DMS153 treated with DMSO at 0.1 percent for 48 hours (cell line): Measurements from ENCODE around the gene HNF1B.
A peak's percentile ranks its signal among the peaks of the same experiment; 100 is the strongest.

ENCODE experiments used
- DNase-seq: peaks from one replicate; lab custom pipeline; 2025; ENCODE audit not compliant: unreplicated experiment; lab: John Stamatoyannopoulos, UW

The HNF1B gene

DNA sequence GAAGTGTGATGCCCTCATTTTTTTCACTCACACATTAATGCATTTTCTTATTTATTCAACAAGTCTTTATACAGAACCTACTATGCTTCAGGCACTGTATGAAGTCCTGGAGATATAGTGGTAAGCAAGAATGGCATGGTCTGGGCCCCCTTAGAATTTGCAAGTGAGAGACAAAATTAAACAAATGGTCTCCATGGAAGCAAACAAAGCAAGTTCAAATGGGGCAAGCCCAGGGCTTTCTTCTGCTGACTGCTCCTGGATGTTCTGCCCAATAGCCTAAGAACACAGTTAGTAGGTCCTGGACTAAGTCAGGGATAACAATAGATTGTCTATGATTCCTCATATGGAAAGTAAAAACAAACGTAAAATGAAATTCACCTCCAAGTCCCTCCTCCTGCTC, 70.3 kb downstream of the HNF1B start:
- DNase-seq, result no peak

DNA sequence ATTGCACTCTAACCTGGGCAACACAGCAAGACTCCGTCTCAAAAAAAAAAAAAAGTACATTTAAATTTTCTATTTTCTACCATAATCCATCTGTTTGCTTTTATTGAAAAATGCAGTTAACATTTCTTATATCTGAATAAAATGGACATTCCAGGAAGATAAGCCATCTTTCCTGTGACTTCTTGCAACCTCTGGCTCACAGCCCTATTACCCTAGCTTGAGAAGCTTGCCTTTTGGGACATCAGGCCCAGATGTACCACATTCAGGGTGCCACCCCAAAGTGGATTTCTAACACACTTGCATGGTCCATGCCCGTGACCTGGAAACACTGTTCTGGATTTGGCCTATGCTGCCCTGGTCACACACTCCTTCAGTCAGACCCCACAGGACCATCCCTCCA, 71.5 kb downstream of the HNF1B start:
- DNase-seq, result no peak

DNA sequence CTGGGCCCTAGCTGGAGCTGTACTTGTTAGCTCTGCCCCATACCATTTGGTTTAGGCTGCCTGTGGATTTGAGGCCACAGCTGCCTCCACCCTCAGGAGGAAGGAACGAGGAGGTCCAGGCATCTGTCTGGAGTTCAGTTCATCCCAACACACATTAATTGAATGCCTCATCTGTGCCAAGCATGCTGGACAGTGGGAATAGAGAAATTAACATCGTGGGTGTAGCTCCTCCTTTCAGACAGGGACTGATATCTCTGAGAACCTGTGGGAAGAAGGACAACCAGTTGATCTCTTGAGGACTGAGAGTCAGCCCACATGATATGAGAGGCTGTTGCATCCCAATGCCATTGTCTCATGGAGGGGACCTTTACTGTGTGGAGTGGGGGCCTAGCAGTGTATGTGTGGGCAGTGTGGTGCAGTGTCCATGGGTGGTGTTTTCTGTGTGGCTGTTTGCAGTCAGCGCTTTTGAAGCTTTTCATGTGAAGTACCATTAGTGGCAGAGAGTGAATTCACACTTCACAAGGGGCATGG, 72.2 kb downstream of the HNF1B start:
- no peak for DNase-seq

DNA sequence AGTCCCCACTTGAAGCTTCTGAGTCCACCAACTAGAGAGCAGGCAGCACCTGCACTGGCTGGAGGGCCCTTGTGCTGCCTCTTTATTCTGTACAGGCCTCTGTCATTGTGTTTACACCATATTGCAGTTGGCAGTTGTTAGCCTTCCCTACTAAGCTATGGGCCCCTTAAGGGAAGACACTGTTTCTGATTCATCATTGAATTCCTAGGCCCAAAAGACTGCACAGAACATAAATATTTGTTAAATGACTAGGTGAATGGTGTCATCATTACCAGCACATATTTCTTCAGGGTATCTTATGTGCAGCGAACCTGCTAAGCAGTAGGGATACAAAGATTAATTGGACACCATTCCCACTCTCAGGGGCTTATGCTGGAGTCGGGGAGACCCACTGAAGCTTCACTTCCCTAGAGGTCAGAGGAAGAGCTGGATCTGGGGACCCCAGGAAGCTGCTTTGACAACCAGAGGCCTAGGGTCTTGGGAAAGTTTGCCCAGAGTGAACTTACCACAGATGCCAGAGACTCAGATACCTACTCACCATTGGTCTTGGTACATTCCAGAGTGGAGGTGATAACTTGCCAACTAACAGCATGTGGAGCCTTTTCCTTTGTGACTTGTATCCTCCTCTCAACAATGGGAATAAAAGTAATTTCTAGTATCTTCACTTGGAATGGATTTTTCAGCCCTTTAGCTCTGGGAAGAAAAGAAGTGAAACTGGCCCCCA, 72.9 kb downstream of the HNF1B start:
- DNase-seq, result peak; percentile 46

DNA sequence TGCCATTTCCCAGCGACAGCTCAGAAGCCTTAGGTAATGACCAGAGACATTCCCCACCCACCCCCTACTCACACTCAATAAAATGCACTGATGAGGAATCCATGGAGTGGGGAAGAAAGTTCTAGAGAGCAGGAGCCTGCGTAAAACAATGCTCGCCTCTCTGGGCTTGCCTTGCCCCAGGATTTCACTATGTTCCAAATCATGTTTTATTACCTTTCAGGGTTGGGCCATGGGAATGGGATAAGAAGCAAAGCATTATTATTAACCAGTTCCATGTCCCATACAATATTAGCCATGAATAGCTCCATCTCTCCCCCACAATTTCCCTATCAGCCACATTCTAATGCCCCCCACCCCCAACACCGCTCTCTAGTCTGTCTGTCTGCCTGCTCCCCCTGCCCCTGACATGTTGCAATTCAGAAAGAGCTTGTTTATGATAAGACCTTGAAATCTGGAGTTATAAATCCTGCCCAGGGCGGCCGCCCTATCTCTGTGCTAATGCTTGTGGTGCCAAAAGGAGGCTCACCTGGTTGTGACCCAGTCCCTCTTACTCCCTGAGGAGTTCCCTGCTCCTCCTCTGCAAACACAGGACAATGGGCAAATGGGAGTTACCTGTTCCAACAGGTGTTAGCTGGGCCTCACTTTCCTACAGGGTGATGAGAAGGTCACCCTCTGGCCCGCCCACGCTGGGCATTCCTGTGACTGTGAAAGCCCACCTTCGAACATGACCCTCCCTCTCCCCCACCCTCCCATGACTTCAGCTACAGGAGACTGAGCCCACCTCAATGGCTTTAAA, 73.6 kb downstream of the HNF1B start:
- DNase-seq, result peak; percentile 46

DNA sequence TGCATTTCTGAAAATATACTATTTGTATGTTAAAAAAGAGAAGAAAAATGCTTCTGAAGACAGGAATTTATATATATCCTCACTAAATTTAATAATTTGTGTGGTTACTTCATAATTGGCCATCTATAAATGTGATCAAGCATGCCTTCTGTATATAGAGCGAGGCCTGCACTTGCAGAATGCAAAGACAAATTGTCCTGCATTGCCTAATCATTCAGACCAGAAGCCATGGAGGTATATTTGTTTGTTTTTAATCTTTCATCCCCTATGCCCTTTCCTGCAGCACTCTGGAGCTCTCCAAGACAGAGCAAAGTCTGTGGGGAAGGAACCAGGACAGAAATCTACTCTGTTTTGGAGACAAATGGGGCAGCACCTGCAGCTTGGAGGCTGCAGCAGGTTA, 77.8 kb downstream of the HNF1B start:
- DNase-seq, result no peak

DNA sequence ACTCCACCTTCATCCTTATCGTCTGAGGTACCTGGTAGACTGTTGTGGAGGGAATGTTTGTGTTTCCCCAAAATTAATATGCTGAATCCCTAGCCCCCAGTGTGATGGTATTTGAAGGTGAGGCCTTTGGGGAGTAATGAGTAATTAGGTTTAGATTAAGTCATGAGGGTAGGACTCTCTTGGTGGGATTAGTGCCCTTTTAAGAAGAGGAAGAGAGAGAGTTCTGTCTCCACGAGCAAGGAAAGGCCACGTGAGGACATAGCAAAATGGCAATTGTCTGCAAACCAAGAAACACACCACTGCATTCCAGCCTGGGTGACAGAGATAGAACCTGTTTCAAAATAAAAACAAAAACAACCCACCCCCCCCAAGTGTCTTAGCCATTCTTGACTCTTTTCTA, 80.6 kb downstream of the HNF1B start:
- DNase-seq, result no peak

DNA sequence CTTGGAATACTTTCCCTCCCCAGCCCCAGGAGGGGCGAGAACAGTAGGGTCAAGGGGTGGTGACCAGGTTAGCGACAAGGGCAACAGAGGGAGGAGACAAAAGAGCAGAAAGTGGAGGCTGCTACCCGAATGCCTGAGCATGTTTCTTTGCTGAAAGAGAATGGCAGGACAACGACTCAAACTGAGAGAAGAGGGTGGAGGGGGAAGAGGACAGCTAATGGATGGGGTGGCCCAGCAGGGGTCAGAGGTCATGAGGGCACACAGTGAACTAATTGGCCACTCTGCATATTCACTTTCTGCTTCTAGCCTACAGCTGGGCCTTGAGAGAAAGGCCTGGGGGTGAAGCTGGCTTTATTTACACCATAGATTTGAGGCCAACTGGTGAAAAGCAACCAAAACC, 82.5 kb downstream of the HNF1B start:
- DNase-seq, result no peak

DNA sequence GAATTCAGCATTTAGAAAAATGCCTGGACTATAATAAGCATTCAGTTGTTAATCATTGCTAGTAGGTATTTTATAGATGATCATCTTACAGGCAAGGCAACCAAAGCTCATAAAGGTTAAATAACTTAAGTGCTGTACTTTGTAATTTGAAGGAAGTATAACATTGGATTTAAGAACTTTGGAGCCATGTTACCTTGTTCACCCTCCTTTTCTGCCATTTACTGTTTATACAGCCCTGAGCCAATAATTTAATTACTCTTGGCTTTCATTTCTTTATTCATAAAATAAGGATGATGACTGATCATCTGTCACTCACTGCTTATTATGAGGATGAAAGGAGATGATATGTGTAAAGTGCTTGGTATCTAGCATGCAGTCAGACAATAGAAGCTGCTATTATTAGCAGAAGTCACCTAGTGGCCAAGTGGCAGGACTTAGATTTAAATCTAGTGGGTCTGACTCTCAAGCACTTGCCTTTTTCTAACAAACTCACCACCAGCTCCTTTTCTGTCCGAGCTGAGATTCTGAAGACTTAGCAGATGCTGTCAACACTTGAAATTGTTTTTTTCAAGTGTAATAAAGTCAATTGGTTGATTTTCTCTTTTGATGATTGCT, 83.4 kb downstream of the HNF1B start:
- no peak for DNase-seq

DNA sequence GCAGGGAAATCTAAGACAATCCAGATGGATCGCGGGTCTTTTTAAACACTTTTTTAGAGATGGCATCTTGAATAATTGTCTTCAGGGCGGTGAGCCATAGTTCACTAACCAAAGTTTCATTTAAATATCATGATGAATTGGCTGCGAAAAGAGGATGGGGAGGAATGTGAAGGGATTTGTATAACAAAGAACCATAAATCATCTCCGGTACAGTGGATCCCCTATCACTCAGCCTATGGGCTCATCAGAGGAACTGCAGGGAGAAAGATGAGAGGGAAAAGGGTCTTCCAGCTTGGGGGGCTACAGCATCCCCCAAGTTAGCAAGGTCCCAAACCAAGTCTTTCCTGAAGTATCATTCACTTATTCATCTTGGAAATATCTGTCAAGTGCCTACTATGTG, 84.9 kb downstream of the HNF1B start:
- DNase-seq, result no peak

DNA sequence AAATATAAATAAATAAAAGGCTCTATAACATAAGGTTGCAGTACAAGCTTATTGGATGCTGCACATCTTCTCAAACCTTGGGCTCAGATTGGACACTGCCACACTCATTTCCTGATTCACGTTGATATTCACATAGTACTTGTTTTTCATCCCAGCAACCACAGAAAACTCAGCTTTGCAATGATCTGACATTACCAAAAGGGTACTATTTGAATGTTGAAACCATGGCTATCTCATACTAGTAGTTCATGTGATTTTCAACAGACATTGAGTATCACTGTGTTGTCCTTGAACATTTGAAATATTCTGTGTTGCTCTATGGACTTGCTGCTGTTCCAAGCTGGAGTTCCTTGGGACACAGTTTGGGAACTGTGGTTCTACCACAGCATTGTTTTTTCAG, 87.7 kb downstream of the HNF1B start:
- no peak for DNase-seq

DNA sequence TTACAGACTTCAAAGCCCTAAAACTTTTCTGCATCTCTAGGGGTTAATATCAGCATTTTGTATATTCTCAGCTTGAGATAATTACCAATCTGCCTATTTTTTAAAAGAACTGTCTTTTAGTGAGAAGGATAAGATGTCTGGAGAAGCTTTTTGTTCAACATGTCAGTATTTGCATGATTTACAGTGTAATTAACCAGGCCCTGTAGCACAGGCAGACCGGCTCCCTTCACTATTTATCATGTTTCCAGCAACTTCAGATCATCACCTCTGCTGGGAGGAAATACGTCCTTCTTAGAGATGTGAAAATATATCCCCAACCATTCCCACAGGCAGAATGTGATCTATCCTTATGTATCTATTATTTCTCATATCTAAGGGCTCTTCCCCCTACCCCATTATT, 93.0 kb downstream of the HNF1B start:
- DNase-seq, result no peak

DNA sequence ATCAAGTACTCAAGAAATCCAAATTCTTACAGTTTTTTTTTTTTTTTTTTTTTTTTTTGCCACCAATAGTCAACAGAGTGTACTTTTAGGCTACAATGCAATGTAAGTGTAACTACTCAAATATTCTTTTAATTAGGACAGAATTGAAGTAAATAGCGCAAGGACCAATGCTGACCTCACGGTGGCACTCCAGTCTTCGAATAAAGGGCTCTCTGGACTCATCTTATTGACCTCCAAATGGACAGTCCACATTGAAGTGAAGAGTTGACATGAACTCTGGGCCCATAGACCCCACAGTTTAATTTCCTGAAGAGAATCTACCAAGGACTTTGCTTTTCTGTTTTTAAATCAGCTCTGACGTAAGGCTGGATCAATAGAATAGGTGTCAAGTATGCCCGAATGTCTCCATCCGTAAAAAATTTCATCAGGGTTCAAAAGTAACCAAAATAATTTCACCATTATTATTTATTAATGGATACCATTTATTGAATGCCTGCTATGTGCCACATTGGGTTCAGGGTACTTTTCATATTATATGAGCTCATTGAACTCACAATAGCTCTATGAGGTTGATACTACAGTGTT, 94.3 kb downstream of the HNF1B start:
- DNase-seq, result peak; percentile 34

DNA sequence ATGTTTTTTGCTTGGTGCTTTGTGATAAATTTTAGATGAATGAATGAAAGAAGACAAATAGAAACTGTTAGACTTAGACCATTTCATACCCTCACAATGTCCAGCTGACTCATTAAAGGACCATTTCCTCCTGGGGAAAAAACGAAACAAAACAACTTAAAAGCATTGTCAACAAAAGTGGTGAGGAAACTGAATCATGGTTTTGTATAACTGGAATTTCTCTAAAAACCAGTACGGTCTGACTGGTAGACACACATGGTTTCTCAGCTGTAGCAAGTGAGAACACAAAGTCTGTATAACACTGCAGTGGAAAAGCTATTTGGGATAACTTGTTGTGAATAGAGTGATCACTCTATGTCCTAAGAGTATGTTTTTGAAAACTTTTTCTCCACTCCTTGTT, 96.3 kb downstream of the HNF1B start:
- DNase-seq, result no peak

DNA sequence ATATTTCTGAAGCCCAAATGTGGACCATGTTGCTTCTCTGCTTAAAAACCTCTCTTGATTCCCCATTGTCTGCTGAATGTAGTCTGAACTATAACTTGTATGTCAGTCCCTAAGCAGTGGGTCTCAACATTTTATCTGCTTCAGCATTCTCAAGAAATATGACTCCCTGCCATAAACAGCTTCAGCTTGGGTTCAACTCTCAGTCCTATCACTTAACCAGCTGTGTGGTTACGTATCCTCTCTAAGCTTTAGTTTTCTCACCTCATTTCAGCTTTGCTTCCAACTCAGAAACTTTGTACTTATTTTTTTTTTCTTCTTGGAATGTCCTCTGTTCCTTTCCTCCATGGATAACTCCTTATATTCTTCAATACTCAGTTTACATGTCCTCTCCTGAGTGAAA, 97.0 kb downstream of the HNF1B start:
- DNase-seq, result no peak

DNA sequence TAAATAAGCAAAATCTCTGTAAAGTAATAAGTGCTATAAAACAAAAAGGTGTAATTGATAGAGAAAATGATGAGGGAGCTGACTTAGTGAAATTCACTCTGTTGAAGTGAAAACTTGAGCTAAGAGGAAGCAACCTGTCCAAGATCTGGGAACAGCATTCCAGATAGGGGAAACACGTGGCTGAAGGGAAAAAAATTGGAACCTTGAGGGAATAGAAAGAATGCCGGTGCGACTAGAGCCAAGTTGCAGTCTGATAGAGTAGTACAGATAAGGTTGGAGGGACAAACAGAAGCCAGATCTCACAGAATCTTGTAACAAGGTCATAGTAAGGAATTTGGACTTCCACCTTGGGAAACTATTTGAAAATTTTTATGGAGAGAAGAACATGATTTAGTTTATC, 101.0 kb downstream of the HNF1B start:
- DNase-seq, result no peak

DNA sequence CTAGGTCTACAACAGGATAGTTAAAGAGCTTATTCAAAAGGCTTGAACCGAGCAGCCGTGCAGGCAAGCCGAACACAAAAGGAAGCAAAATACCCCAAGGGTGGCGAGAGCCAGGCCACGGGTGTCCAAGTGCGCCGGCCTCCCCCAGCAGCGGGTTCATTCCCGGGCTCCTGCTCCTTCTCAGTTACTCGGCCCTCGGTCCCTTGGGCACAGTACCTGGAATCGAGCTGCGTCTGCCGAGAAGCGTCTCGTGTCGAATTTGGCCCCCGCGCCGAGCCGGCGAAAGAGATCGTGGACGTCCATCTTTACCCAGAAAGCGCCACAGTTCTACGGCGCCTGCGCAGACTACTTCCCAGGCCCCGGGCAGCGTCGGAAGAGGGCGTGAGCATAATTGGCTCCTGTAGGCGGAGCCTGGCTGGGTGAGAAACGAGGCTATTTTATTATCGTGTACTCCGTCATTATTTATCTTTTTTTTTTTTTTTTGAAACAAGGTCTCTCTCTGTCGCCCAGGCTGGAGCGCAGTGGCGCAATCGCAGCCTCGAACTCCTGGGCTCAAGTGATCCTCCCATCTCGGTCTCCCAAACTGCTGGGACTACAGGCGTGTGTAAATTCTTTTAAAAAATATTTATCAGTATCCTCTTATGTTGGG, 101.6 kb downstream of the HNF1B start, which contains the start of gene DDX52:
DDX52 (minus strand) TSS at position 329 of the 649 bp plus-strand sequence; CDS start at position 303, 26 bp downstream.
- DNase-seq, result peak; percentile 62

DNA sequence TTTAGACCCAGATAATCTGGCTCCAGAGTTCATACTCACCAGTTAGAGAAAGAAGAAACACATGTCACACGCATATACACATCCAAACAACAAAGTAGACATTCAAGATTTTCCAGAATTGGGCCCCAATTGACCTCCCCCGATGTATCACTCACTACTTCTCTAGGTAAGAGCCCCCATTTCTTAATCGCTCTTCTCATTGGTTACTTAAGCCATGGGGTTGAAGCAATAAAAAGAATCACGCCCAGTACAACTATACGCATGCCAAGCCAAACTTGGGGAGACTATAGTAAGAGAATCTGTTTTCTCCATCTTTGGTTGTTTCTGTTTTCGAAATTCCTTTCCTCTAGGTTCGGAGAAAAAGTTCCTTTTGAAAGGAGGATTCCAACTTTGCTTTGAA, 102.2 kb downstream of the HNF1B start:
- no peak for DNase-seq

DNA sequence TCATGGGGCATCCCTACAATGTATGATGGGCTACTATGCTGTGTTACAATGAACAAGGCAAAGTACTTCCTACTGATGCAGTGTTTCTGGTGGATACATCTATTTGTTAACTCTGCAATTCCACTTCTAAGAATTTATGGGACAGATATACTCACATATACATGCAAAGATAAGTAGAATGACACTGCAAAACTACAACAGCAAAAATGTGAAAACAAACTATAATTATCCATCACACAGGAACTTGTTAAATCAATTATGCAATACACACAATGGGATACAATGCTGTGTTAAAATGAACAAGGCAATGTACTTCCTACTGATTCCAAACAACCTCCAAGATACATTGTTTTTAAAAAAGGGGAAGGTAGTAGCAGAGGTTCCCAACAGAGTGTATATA, 104.8 kb downstream of the HNF1B start:
- no peak for DNase-seq

DNA sequence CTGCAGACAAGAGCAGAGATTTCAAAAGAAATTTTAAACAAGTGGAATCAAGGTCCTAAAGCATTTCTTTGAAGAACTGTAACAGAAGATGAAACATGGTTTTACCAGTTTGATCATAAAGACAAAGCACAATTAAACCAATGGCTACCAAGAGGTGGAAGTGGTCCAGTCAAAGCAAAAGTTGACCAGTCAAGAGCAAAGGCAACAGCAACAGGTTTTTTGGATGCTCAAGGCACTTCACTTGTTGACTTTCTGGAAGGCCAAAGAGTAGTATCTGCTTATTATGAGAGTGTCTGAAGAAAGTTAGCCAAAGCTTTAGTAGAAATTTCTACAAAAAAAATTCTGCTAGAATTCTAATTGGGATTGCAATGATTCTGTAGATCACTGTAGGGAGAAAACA, 106.9 kb downstream of the HNF1B start:
- no peak for DNase-seq
